Measurements from ENCODE around the gene FBLN7.

FBLN7 gene

GRCh38 chr2:112187805-112188596 is 49.8 kb downstream of the FBLN7 start:
- H3K4me1 ChIP-seq (ENCODE audit: control insufficient read depth in 1 of 2, insufficient read depth in 1 of 2, low read depth in 1 of 2, low read length in 1 of 2), result no peaks in the 10 kb centered on the region
- no peak overlapping the region for H3K4me3 ChIP-seq (ENCODE audit: low read depth in 1 of 2, low read length in 1 of 2)
- H3K27ac ChIP-seq, result no peak overlapping the region
- no peaks in the 10 kb centered on the region for H3K36me3 ChIP-seq
- peaks cover 10% of the 10 kb centered on the region for H3K27me3 ChIP-seq
- TF ChIP-seq, protein P1, sequence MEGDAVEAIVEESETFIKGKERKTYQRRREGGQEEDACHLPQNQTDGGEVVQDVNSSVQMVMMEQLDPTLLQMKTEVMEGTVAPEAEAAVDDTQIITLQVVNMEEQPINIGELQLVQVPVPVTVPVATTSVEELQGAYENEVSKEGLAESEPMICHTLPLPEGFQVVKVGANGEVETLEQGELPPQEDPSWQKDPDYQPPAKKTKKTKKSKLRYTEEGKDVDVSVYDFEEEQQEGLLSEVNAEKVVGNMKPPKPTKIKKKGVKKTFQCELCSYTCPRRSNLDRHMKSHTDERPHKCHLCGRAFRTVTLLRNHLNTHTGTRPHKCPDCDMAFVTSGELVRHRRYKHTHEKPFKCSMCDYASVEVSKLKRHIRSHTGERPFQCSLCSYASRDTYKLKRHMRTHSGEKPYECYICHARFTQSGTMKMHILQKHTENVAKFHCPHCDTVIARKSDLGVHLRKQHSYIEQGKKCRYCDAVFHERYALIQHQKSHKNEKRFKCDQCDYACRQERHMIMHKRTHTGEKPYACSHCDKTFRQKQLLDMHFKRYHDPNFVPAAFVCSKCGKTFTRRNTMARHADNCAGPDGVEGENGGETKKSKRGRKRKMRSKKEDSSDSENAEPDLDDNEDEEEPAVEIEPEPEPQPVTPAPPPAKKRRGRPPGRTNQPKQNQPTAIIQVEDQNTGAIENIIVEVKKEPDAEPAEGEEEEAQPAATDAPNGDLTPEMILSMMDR (IDR thresholded peaks at IDR 0.05), result no peak
- no peaks in the 10 kb centered on the region for H3K9me3 ChIP-seq

GRCh38 chr2:112189001-112189556 is 50.9 kb downstream of the FBLN7 start:
- Histone ChIP-seq H3K4me1 (ENCODE audit: control insufficient read depth in 1 of 2, insufficient read depth in 1 of 2, low read depth in 1 of 2, low read length in 1 of 2) (no peaks in the 10 kb centered on the region), H3K4me3 (ENCODE audit: low read depth in 1 of 2, low read length in 1 of 2) (no peak overlapping the region), H3K36me3 (no peaks in the 10 kb centered on the region), H3K27me3 (no peaks in the 10 kb centered on the region), H3K9me3 (no peaks in the 10 kb centered on the region), H3K27ac (no peak overlapping the region)
- TF ChIP-seq, protein P1 (IDR thresholded peaks at IDR 0.05), result no peak

GRCh38 chr2:112194028-112194427 is 55.8 kb downstream of the FBLN7 start:
- no peaks in the 10 kb centered on the region for H3K36me3 ChIP-seq
- H3K9me3 ChIP-seq, result no peaks in the 10 kb centered on the region
- no peak overlapping the region for H3K4me3 ChIP-seq (ENCODE audit: low read depth in 1 of 2, low read length in 1 of 2)
- H3K4me1 ChIP-seq (ENCODE audit: control insufficient read depth in 1 of 2, insufficient read depth in 1 of 2, low read depth in 1 of 2, low read length in 1 of 2), result no peaks in the 10 kb centered on the region
- H3K27me3 ChIP-seq, result no peaks in the 10 kb centered on the region
- TF ChIP-seq, protein P1 (IDR thresholded peaks at IDR 0.05), result no peak
- H3K27ac ChIP-seq, result no peak overlapping the region

DNA sequence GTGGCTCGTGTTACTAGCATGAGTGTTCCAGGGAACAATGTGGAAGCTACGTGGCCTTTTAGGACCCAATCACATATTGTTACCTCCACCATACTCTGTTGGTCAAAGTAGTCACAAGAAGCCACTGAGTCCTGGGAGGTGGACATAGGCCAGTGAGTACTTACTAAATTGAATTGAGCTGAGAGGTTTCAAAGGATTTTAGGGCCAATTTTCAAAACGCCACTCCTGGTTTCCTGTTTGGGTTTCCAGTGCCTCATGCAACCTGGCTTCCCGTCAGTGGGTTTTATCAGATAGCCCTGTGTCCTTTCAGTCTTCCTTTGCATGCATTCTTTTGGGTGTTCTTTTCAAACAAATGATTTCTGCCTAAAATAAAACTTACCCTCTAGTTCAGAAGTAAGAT is 56.3 kb downstream of the FBLN7 start:
- TF ChIP-seq, protein P1 (IDR thresholded peaks at IDR 0.05), result no peak
- Histone ChIP-seq H3K27me3 (no peaks in the 10 kb centered on the region), H3K36me3 (no peaks in the 10 kb centered on the region), H3K4me3 (ENCODE audit: low read depth in 1 of 2, low read length in 1 of 2) (no peak overlapping the region), H3K27ac (no peak overlapping the region), H3K4me1 (ENCODE audit: control insufficient read depth in 1 of 2, insufficient read depth in 1 of 2, low read depth in 1 of 2, low read length in 1 of 2) (no peaks in the 10 kb centered on the region), H3K9me3 (no peaks in the 10 kb centered on the region)

- Histone ChIP-seq H3K4me1 (ENCODE audit: control insufficient read depth in 1 of 2, insufficient read depth in 1 of 2, low read depth in 1 of 2, low read length in 1 of 2) (no peaks in the 10 kb centered on the region), H3K27ac (no peak overlapping the region), H3K9me3 (no peaks in the 10 kb centered on the region), H3K4me3 (ENCODE audit: low read depth in 1 of 2, low read length in 1 of 2) (no peak overlapping the region), H3K27me3 (no peaks in the 10 kb centered on the region), H3K36me3 (no peaks in the 10 kb centered on the region)
- TF ChIP-seq, protein P1 (IDR thresholded peaks at IDR 0.05), result no peak
These were observed 57.1 kb downstream of the FBLN7 start for GRCh38 chr2:112195167-112195766.
